Measurements from ENCODE around the gene RAB35. TPM values are rescaled to one million over a fixed set of nuclear protein-coding genes. Genes with fewer than 3 reads are reported as not detected.
A peak's percentile ranks its signal among the peaks of the same experiment; 100 is the strongest.

The RAB35 gene
- total RNA-seq, 3 donors from 2014 or later (not counting 1 experiment from before 2014, with no cell fraction given): 65.0 to 85.9 (median 81.2) TPM

DNA sequence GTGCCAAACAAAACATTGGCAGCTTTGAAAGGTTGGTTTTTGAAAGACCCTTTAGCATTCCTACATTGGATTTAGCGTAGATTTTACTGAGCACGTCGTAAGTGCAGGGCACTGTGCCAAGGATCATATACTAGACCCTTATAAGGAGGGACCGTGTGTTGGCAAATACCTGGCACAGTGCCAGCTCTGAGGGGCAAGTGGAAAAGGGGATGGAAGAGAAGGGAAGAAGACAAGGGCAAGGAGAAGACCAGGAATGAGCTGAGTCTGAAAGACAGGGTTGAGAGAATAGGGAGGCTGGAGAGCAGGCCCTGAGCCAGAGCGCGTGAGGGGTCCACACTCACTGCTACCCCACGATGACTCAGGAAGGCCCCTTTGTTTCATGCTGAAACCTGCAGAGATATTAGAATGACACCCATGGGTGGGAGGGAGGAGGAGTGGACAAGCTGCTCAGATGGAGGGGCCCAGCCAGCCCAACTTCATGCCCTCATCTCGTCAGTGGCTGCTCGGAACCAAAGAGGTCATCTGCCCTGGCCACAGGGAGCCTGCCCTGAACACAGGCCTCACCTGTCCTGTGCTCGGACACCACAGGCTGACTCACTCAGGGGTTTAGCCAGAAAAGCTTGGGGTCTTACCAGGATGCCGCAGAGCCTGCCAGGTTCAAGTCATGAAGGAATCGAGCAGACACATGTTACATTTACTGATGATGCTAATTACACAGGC, 25.0 kb downstream of the RAB35 start:
- Mint-ChIP-seq H3K27ac (peak overlapping the region; percentile 12 to 76), H3K27me3 (ENCODE audit: low read depth in 2 of 2) (no peaks in the 10 kb centered on the region), H3K4me1 (peaks cover 20 to 41% of the 10 kb centered on the region in 2 donors), H3K36me3 (no peaks in the 10 kb centered on the region), H3K4me3 (no peak overlapping the region), H3K9me3 (no peaks in the 10 kb centered on the region)
- TF ChIP-seq, protein P1, sequence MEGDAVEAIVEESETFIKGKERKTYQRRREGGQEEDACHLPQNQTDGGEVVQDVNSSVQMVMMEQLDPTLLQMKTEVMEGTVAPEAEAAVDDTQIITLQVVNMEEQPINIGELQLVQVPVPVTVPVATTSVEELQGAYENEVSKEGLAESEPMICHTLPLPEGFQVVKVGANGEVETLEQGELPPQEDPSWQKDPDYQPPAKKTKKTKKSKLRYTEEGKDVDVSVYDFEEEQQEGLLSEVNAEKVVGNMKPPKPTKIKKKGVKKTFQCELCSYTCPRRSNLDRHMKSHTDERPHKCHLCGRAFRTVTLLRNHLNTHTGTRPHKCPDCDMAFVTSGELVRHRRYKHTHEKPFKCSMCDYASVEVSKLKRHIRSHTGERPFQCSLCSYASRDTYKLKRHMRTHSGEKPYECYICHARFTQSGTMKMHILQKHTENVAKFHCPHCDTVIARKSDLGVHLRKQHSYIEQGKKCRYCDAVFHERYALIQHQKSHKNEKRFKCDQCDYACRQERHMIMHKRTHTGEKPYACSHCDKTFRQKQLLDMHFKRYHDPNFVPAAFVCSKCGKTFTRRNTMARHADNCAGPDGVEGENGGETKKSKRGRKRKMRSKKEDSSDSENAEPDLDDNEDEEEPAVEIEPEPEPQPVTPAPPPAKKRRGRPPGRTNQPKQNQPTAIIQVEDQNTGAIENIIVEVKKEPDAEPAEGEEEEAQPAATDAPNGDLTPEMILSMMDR (IDR thresholded peaks at IDR 0.05): no peak
- ATAC-seq (no peak), DNase-seq (no peak)
- Histone ChIP-seq H3K27ac (ENCODE audit: low read length) (no peak overlapping the region), H3K9me3 (ENCODE audit: control insufficient read depth, insufficient read depth, low read length) (no peaks in the 10 kb centered on the region), H3K4me3 (ENCODE audit: low read length) (no peak overlapping the region), H3K27me3 (ENCODE audit: control insufficient read depth, insufficient read depth, low read length) (no peaks in the 10 kb centered on the region), H3K4me1 (ENCODE audit: control insufficient read depth, insufficient read depth, low read length) (peaks cover 32% of the 10 kb centered on the region), H3K36me3 (ENCODE audit: control insufficient read depth, insufficient read depth, low read length) (peaks cover 29% of the 10 kb centered on the region)
- 92% methylated on average over 12 of the region's 12 CpGs for WGBS (ENCODE audit: insufficient coverage)
- intact Hi-C loops (cut with micrococcal nuclease): no loop called here

DNA sequence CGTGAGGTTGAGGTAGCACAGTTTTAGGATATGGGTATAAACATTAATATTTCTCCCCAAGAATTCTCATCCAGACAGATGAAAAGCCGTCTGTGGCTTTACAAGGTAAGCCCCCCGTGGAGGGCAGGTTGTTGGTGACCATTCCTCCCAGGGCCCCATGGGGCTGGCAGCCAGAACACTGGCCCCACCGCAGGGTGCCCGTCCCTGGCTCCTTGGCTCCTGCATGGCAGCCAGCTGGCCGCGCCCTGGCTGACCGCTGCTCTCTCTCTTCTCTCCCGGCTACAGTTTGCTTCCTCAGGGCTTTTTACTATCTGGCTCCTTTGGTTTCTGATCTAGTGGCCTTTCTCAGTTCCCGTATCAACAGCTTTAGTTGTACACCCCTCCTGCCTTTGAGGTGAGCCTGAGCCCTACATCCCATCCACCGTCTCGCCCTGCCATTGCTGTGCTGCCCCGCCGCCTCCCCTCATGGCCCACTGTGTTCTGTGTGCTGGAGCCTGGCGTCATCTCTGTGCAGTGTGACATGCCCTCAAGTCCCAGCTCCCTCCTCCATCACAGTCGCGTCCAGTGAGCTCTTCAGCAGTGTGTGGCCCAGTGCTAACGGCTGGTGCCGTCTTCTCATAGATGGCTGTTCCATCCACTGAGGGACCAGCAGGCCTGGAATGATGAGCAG, 25.8 kb downstream of the RAB35 start:
- TF ChIP-seq, protein P1 (IDR thresholded peaks at IDR 0.05): no peak
- Mint-ChIP-seq H3K27ac (peak overlapping the region; percentile 12 to 76), H3K36me3 (no peaks in the 10 kb centered on the region), H3K4me3 (no peak overlapping the region), H3K27me3 (ENCODE audit: low read depth in 2 of 2) (no peaks in the 10 kb centered on the region), H3K9me3 (no peaks in the 10 kb centered on the region), H3K4me1 (peaks cover 21 to 42% of the 10 kb centered on the region in 2 donors)
- Histone ChIP-seq H3K4me1 (ENCODE audit: control insufficient read depth, insufficient read depth, low read length) (peaks cover 32% of the 10 kb centered on the region), H3K4me3 (ENCODE audit: low read length) (no peak overlapping the region), H3K9me3 (ENCODE audit: control insufficient read depth, insufficient read depth, low read length) (no peaks in the 10 kb centered on the region), H3K27ac (ENCODE audit: low read length) (no peak overlapping the region), H3K36me3 (ENCODE audit: control insufficient read depth, insufficient read depth, low read length) (peaks cover 22% of the 10 kb centered on the region), H3K27me3 (ENCODE audit: control insufficient read depth, insufficient read depth, low read length) (no peaks in the 10 kb centered on the region)
- DNase-seq (no peak), ATAC-seq (no peak)
- WGBS (ENCODE audit: insufficient coverage): 98% methylated on average over 18 of the region's 19 CpGs
- intact Hi-C loops (cut with micrococcal nuclease): no loop called here

DNA sequence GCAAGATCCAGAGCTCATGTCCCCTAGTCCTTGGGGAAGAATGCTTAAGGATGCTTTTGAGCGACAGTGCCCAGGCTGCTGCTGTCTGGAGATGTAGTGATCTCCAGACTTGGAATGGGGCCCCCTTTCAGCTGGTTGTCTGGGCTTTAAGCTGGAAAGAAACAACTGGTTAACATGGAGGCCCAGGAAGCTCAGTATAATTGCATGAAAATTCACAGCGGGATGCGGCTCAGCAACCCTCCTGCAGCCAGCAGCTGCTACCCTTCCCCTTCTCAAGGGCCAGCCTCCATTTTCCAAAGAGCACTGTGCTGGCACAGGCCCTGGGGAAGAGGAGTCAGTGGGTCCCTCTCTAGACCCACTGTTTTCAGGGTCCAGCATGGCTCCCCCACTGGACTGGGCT, 26.3 kb downstream of the RAB35 start:
- no peaks in the 10 kb centered on the region for H3K36me3 Mint-ChIP-seq
- H3K9me3 Mint-ChIP-seq: no peaks in the 10 kb centered on the region
- no peak overlapping the region for H3K4me3 Mint-ChIP-seq
- H3K27me3 Mint-ChIP-seq (ENCODE audit: low read depth in 2 of 2): no peaks in the 10 kb centered on the region
- Histone ChIP-seq H3K27me3 (ENCODE audit: control insufficient read depth, insufficient read depth, low read length) (no peaks in the 10 kb centered on the region), H3K36me3 (ENCODE audit: control insufficient read depth, insufficient read depth, low read length) (peaks cover 16% of the 10 kb centered on the region), H3K4me3 (ENCODE audit: low read length) (no peak overlapping the region), H3K27ac (ENCODE audit: low read length) (no peak overlapping the region), H3K4me1 (ENCODE audit: control insufficient read depth, insufficient read depth, low read length) (peaks cover 31% of the 10 kb centered on the region), H3K9me3 (ENCODE audit: control insufficient read depth, insufficient read depth, low read length) (no peaks in the 10 kb centered on the region)
- H3K27ac Mint-ChIP-seq: no peak overlapping the region
- intact Hi-C loops (cut with micrococcal nuclease): no loop called here
- H3K4me1 Mint-ChIP-seq: peaks cover 21 to 42% of the 10 kb centered on the region in 2 donors
- 100% methylated on average over 3 of the region's 3 CpGs for WGBS (ENCODE audit: insufficient coverage)
- TF ChIP-seq, protein P1 (IDR thresholded peaks at IDR 0.05): no peak
- DNase-seq: no peak
- ATAC-seq: no peak

All from natural killer cell (primary cell).